ENCODE data around the gene ANKIB1. TPM values are rescaled to one million over a fixed set of nuclear protein-coding genes. Genes with fewer than 3 reads are reported as not detected.

The ANKIB1 gene
- total RNA-seq, 1 donor from 2014 or later: 61.8 TPM

DNA sequence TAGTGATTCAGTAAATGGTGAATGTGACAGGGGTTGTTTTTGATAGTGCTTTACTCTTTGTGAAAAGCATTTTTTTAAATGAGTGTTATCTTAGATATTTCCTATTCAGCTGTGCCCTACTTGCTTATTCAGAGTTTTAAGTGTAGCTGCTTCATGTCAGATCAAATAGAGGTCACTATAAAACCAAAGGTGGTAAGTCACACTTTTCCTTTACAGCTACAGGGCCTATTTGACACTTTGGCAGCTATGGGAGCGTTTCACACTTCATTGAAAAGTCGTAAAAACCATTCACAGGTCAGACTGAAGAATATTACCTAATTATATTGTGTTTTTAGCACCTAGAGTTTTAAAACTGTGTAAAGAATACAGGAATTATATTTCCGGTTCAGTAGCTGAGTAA, 67.3 kb downstream of the ANKIB1 start:
- peaks cover 4% of the 10 kb centered on the region for H3K36me3 Mint-ChIP-seq (ENCODE audit: low read depth)
- H3K27me3 Mint-ChIP-seq (ENCODE audit: insufficient read depth): no peaks in the 10 kb centered on the region
- intact Hi-C loops (cut with micrococcal nuclease): loop anchor here (5.0 kb wide), 1 partner anchor 66 kb away; the partner anchor contains the start of genes ANKIB1 and KRIT1
- DNase-seq (ENCODE audit: low spot score): no peak
- H3K4me3 Mint-ChIP-seq: no peak overlapping the region
- H3K27ac Mint-ChIP-seq: no peak overlapping the region
- H3K4me1 Mint-ChIP-seq (ENCODE audit: low read depth): no peaks in the 10 kb centered on the region
- H3K9me3 Mint-ChIP-seq: no peaks in the 10 kb centered on the region

DNA sequence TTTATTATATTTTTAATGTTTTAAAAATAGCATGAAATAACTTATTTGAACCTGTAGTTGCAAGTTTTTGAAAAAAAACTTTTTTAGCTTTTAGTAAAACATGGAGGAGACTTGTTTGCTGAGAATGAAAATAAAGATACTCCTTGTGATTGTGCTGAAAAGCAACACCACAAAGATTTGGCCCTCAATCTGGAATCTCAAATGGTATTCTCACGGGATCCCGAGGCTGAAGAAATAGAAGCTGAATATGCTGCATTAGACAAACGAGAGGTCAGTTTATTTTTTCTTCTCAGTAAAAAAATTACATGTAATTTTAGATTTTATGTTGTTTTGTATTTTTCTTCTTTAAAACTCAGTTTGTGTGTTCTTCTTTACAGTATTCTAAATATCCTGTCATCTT, 73.5 kb downstream of the ANKIB1 start:
- peaks cover 12% of the 10 kb centered on the region for H3K36me3 Mint-ChIP-seq (ENCODE audit: low read depth)
- no peaks in the 10 kb centered on the region for H3K27me3 Mint-ChIP-seq (ENCODE audit: insufficient read depth)
- no peak overlapping the region for H3K27ac Mint-ChIP-seq
- H3K4me1 Mint-ChIP-seq (ENCODE audit: low read depth): no peaks in the 10 kb centered on the region
- intact Hi-C loops (cut with micrococcal nuclease): no loop called here
- no peak overlapping the region for H3K4me3 Mint-ChIP-seq
- no peaks in the 10 kb centered on the region for H3K9me3 Mint-ChIP-seq
- no peak for DNase-seq (ENCODE audit: low spot score)

DNA sequence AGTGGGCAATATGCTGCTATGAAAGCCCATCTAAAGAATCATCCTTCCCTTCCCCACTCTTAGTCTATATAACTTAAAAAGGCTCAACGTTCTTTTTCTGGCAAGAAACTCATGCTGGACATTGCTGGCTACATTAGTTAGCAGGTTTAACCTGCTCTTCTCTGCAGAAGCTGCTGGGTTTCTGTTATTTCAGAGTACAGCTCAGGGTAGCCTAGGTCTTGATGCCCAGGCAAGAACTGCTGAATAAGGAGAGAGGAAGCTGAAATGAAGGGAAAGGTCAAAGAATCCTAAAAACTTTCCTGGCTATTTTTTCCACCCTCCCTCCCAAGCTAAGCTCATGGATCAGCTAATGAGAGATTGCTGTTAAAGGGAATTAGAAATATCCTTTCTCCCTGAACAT, 79.4 kb downstream of the ANKIB1 start:
- Mint-ChIP-seq H3K4me1 (ENCODE audit: low read depth) (peaks cover 15% of the 10 kb centered on the region), H3K9me3 (no peaks in the 10 kb centered on the region), H3K27me3 (ENCODE audit: insufficient read depth) (no peaks in the 10 kb centered on the region), H3K36me3 (ENCODE audit: low read depth) (peaks cover 13% of the 10 kb centered on the region), H3K4me3 (no peak overlapping the region), H3K27ac (no peak overlapping the region)
- DNase-seq (ENCODE audit: low spot score): no peak
- intact Hi-C loops (cut with micrococcal nuclease): no loop called here

DNA sequence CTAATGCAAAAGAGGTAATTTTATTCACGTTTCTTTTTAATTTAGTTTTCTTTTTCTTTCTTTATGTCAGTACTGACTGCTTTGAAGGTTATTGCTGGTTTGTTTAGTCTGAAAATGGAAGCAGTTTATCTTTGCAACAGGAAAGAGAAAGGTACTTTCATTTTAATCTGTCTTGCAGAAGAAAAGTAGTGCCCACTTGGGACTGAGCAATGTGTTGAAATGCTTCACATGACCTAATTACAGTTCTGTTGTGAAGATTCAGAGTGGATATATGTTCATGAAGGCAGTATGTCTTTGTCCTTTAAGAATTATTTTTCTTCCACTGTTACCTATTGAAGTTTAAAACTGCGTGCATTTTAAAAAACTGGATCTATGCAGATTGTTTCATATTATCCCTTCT, 80.1 kb downstream of the ANKIB1 start:
- no peak overlapping the region for H3K27ac Mint-ChIP-seq
- no peaks in the 10 kb centered on the region for H3K27me3 Mint-ChIP-seq (ENCODE audit: insufficient read depth)
- H3K4me1 Mint-ChIP-seq (ENCODE audit: low read depth): peaks cover 15% of the 10 kb centered on the region
- intact Hi-C loops (cut with micrococcal nuclease): no loop called here
- no peak for DNase-seq (ENCODE audit: low spot score)
- no peak overlapping the region for H3K4me3 Mint-ChIP-seq
- H3K9me3 Mint-ChIP-seq: no peaks in the 10 kb centered on the region
- H3K36me3 Mint-ChIP-seq (ENCODE audit: low read depth): peaks cover 7% of the 10 kb centered on the region

DNA sequence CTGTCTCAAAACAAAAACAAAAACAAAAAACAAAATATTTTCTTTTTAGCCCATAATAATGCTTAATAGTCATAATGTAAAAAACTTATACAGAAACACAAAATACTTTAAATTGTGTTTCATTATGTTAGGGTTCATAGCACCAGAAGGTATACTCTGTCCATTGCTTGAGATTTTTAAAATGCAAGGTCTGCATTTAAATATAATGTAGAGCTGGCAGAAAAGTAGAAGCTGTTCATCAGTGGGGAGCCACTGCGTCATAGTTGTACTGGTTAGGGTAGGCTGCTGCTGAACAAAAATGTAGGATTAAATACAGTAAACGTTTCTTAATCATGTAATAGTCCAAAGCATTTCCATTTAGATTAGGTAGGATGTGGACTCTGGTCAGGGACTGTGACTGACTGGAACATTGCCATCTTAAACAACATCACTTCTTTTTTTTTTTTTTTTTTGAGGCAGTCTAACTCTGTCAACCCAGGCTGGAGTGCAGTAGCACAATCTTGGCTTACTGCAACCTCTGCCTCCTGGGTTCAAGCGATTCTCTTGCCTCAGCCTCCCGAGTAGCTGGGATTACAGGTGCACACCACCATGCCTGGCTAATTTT, 85.2 kb downstream of the ANKIB1 start:
- DNase-seq (ENCODE audit: low spot score): no peak
- Mint-ChIP-seq H3K4me3 (no peak overlapping the region), H3K36me3 (ENCODE audit: low read depth) (peaks cover 14% of the 10 kb centered on the region), H3K27me3 (ENCODE audit: insufficient read depth) (no peaks in the 10 kb centered on the region), H3K9me3 (peaks cover 7% of the 10 kb centered on the region), H3K27ac (no peak overlapping the region), H3K4me1 (ENCODE audit: low read depth) (peaks cover 1% of the 10 kb centered on the region)
- intact Hi-C loops (cut with micrococcal nuclease): no loop called here

DNA sequence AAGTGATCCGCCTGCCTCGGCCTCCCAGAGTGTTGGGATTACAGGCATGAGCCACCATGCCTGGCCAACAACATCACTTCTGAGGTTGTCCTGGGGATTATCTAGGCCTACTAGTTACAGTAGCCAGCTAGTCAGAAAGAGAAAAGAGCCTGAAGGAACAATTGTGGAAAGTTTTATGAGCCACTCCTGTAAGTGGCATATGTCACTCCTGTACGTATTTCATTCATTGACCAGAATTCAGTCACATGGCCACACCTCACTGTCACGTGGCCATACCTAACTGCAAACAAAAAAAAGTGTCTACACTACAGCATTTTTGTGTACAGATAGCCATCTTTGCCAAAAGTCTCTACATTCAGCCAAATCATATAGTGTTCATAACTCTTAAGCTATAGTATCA, 85.7 kb downstream of the ANKIB1 start:
- Mint-ChIP-seq H3K27ac (no peak overlapping the region), H3K27me3 (ENCODE audit: insufficient read depth) (no peaks in the 10 kb centered on the region), H3K4me1 (ENCODE audit: low read depth) (no peaks in the 10 kb centered on the region), H3K4me3 (no peak overlapping the region), H3K36me3 (ENCODE audit: low read depth) (peaks cover 14% of the 10 kb centered on the region), H3K9me3 (peaks cover 7% of the 10 kb centered on the region)
- intact Hi-C loops (cut with micrococcal nuclease): no loop called here
- no peak for DNase-seq (ENCODE audit: low spot score)

DNA sequence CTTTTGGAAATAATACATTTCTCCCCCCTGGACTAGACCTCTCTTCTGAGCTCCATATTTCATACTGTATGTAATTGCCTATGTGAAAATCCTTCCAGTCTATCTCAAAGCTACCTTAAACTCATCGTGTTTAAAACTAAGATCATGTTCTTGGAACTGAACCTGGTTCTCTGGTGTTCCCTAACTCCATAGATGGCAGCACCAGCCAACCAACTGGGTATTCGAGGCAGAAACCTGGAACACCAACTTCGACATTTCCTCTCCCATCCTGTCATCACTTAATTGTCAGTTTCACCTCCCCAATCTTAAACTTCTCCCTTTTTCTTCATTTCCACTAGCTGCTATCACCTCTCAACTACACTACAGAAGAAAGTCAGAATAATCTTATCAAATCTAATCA, 87.0 kb downstream of the ANKIB1 start:
- Mint-ChIP-seq H3K9me3 (peaks cover 7% of the 10 kb centered on the region), H3K27ac (no peak overlapping the region), H3K36me3 (ENCODE audit: low read depth) (peaks cover 14% of the 10 kb centered on the region), H3K4me1 (ENCODE audit: low read depth) (no peaks in the 10 kb centered on the region), H3K4me3 (no peak overlapping the region), H3K27me3 (ENCODE audit: insufficient read depth) (no peaks in the 10 kb centered on the region)
- no peak for DNase-seq (ENCODE audit: low spot score)
- intact Hi-C loops (cut with micrococcal nuclease): no loop called here

DNA sequence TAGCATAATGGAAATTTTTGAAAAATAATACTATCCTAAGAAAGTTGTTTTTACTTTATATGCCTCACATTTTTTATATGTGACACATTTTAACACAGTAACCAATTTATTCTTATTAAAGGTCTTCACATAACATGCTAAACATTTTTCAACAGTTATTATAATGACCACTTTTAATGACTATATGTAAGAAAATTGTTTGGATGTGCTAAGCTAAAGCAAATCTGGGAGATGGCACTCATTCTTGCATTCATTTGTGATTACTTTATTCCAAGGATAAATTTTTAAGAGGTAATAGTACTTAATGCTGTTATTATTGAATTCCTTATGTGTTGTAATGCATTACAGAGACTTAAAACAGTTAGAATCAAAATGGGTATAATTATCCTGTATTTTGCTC, 88.1 kb downstream of the ANKIB1 start:
- Mint-ChIP-seq H3K27ac (no peak overlapping the region), H3K36me3 (ENCODE audit: low read depth) (peaks cover 14% of the 10 kb centered on the region), H3K27me3 (ENCODE audit: insufficient read depth) (no peaks in the 10 kb centered on the region), H3K4me3 (no peak overlapping the region), H3K4me1 (ENCODE audit: low read depth) (no peaks in the 10 kb centered on the region), H3K9me3 (peaks cover 7% of the 10 kb centered on the region)
- intact Hi-C loops (cut with micrococcal nuclease): no loop called here
- no peak for DNase-seq (ENCODE audit: low spot score)

DNA sequence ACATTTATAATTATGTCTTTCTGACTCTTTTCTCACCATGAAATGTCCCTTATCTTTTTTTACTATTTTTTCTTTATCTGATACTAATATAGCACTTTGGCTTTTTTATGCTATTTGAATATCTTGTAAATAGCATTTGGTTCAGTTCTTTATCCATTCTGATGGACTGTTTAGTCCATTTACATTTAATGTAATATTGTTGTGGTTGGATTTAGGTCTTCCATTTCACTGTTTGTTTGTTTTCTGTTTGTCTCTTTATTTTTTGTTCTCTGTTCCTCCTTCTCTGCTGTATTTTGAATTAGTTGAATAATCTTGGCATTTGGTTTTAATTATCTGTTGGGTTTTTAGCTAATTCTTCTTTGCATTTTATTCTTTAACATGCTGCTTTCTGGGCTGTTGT, 89.8 kb downstream of the ANKIB1 start:
- H3K27me3 Mint-ChIP-seq (ENCODE audit: insufficient read depth): no peaks in the 10 kb centered on the region
- peaks cover 10% of the 10 kb centered on the region for H3K36me3 Mint-ChIP-seq (ENCODE audit: low read depth)
- no peak overlapping the region for H3K4me3 Mint-ChIP-seq
- H3K4me1 Mint-ChIP-seq (ENCODE audit: low read depth): no peaks in the 10 kb centered on the region
- intact Hi-C loops (cut with micrococcal nuclease): no loop called here
- no peak overlapping the region for H3K27ac Mint-ChIP-seq
- H3K9me3 Mint-ChIP-seq: peaks cover 7% of the 10 kb centered on the region
- DNase-seq (ENCODE audit: low spot score): no peak

DNA sequence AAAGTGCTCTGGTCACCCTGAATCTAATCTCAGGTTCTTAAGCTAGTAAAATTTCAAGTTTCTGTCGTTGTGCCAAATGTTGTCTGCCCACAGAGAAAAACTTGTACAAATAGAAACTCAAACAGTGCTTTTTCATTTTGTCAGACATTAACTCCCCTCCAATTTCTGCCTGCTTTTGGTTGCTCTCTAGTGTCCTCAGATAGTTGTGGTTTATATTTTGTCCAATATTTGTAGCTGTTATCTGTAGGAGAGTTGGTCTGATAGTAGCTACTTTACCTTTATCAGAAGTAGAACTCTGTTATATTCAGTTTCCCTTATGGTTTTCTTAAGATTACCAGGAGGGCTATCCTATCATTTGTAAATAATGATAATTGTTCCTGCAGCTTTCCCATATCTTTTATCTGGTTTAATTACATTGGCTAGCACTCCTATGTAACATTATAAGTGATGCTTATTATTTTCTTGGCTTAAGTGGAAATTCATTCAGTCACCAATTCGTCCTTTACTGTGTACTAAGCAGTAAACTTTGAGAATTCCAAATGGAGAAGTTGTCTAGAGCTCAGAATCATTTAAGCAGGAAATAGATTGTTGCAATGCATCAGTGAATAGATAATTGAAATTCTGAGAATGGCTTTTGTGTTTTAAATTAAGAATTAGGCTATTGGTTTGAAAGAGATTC, 91.0 kb downstream of the ANKIB1 start:
- Mint-ChIP-seq H3K9me3 (peaks cover 7% of the 10 kb centered on the region), H3K27ac (no peak overlapping the region), H3K4me1 (ENCODE audit: low read depth) (no peaks in the 10 kb centered on the region), H3K4me3 (no peak overlapping the region), H3K36me3 (ENCODE audit: low read depth) (peaks cover 10% of the 10 kb centered on the region), H3K27me3 (ENCODE audit: insufficient read depth) (no peaks in the 10 kb centered on the region)
- intact Hi-C loops (cut with micrococcal nuclease): no loop called here
- no peak for DNase-seq (ENCODE audit: low spot score)

DNA sequence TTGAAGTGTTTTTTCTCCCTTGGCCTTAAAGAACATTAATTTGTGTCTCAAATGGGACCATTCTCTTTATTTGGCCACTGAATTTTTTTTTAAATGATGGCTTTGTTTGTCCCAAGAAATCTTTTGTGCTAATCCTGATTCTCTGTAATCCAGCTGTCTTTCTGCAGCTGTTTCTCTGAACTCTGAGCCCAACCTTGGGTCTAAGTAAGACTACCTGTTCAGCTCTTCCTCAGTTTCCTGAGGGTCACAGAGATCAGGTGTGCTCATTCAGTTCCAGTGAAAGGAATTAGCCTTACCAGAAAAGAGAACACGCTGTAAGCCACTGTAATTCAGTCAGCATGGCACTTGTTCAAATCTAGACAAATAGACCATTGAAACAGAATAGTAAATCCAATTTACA, 94.2 kb downstream of the ANKIB1 start:
- Mint-ChIP-seq H3K9me3 (peaks cover 7% of the 10 kb centered on the region), H3K4me3 (no peak overlapping the region), H3K36me3 (ENCODE audit: low read depth) (peaks cover 5% of the 10 kb centered on the region), H3K4me1 (ENCODE audit: low read depth) (no peaks in the 10 kb centered on the region), H3K27me3 (ENCODE audit: insufficient read depth) (no peaks in the 10 kb centered on the region), H3K27ac (no peak overlapping the region)
- intact Hi-C loops (cut with micrococcal nuclease): no loop called here
- no peak for DNase-seq (ENCODE audit: low spot score)

DNA sequence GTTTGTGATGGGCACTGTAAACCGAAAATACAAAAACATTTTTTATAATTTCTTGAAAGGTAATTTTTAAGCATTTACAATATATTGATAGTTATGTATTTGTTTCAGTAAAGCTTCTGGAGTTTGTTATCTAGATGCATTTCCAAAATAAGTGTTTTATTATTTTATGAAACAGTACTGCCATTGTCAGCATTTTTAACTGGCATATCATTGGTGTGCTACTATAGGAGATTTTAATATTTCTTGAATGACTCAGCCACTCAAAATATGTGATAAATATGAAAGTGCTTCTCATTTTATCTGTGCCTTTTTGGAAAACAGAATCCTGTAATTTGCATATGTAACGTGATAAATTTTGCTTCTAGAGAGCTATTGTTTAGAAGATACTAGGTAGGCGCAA, 97.9 kb downstream of the ANKIB1 start:
- H3K9me3 Mint-ChIP-seq: no peaks in the 10 kb centered on the region
- no peaks in the 10 kb centered on the region for H3K27me3 Mint-ChIP-seq (ENCODE audit: insufficient read depth)
- no peaks in the 10 kb centered on the region for H3K4me1 Mint-ChIP-seq (ENCODE audit: low read depth)
- no peak for DNase-seq (ENCODE audit: low spot score)
- intact Hi-C loops (cut with micrococcal nuclease): no loop called here
- no peak overlapping the region for H3K4me3 Mint-ChIP-seq
- peaks cover 9% of the 10 kb centered on the region for H3K36me3 Mint-ChIP-seq (ENCODE audit: low read depth)
- H3K27ac Mint-ChIP-seq: no peak overlapping the region

DNA sequence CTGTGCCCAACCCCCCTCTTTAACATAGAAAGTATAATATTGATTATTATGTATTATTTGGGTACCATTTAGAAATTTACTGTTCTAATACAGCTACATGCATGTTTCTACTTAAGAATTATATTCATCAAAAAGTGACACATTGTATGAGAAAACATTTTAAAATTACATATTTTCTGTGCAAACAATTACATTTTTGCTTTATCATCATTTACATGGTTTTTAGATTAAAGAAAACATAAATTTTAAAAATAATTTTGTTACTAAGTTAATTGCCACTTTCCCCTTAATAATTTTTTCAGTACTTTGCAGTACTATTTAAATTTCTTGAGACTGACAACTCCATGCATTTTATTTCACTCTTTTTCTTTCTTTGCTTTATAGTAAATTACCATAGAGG, 106.2 kb downstream of the ANKIB1 start:
- Mint-ChIP-seq H3K27me3 (ENCODE audit: insufficient read depth) (no peaks in the 10 kb centered on the region), H3K4me3 (no peak overlapping the region), H3K4me1 (ENCODE audit: low read depth) (no peaks in the 10 kb centered on the region), H3K9me3 (no peaks in the 10 kb centered on the region), H3K36me3 (ENCODE audit: low read depth) (peaks cover 15% of the 10 kb centered on the region), H3K27ac (no peak overlapping the region)
- DNase-seq (ENCODE audit: low spot score): no peak
- intact Hi-C loops (cut with micrococcal nuclease): no loop called here

DNA sequence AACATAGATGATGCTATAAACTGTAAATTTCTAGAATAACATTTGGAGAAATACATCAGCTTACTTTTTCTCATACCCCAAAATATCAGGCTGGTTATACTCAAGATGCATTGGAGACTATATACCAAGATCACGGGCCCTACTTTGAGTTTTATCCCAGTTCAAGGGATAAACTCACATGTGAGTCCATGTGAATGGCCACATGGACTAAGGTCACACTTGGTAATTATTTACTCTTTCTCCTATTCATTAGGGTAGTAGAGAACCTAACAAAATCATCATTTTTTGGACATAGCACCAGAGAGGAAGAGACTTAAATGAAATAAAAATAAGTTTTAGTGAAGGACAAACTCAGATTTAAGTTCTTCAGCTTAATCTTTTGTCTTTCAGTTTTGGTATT, 108.4 kb downstream of the ANKIB1 start:
- no peak for DNase-seq (ENCODE audit: low spot score)
- H3K27me3 Mint-ChIP-seq (ENCODE audit: insufficient read depth): no peaks in the 10 kb centered on the region

More for the DNA sequence above, 108.4 kb downstream of the ANKIB1 start:
- no peaks in the 10 kb centered on the region for H3K4me1 Mint-ChIP-seq (ENCODE audit: low read depth)
- H3K27ac Mint-ChIP-seq: no peak overlapping the region
- H3K9me3 Mint-ChIP-seq: no peaks in the 10 kb centered on the region
- no peak overlapping the region for H3K4me3 Mint-ChIP-seq
- intact Hi-C loops (cut with micrococcal nuclease): no loop called here
- peaks cover 15% of the 10 kb centered on the region for H3K36me3 Mint-ChIP-seq (ENCODE audit: low read depth)
